Vagina (tissue), 2 donors: ENCODE results near the gene PPIA. TPM values are rescaled to one million over a fixed set of nuclear protein-coding genes. Genes with fewer than 3 reads are reported as not detected.
A peak's percentile ranks its signal among the peaks of the same experiment; 100 is the strongest.

ENCODE experiments used
- DNase-seq, 2 donors: peaks; one replicate each; pipeline ENCODE4 v3.0.0-alpha.2; 2017; ENCODE audit errors: extremely low spot score in 2 of 2
- H3K27ac ChIP-seq: fragments of 200-600 bp; sonication (generic); one replicate; pipeline ENCODE4 v1.5.1; 2019
- H3K27me3 ChIP-seq: fragments of 200-600 bp; sonication (generic); one replicate; pipeline ENCODE4 v1.5.1; 2019
- H3K36me3 ChIP-seq, 2 donors: fragments of 200-600 bp; sonication (generic); one replicate each; pipeline ENCODE4 v1.5.1; 2017 to 2019
- H3K4me1 ChIP-seq: fragments of 200-600 bp; sonication (generic); one replicate; pipeline ENCODE4 v1.5.1; 2019
- H3K4me3 ChIP-seq, 2 donors: fragments of 200-600 bp; sonication (generic); 1 replicate in 1 of 2; 2 replicates in 1 of 2; pipeline ENCODE4 v1.5.1; 2016 to 2019
- H3K9me3 ChIP-seq: fragments of 200-600 bp; sonication (generic); one replicate; pipeline ENCODE4 v1.5.1; 2019
- POLR2A ChIP-seq, 2 donors: fragments of 450-650 bp; IDR thresholded peaks; one replicate each; pipeline ENCODE4 v1.6.1; 2017; ENCODE audit warnings: antibody characterized with exemption in 2 of 2, mild to moderate bottlenecking in 2 of 2, moderate library complexity in 2 of 2
- POLR2AphosphoS5 ChIP-seq, 2 donors: sonication (generic); formaldehyde crosslinking; IDR thresholded peaks; one replicate each; pipeline ENCODE4 v1.9.0; 2017; ENCODE audit warnings: antibody characterized with exemption in 2 of 2, mild to moderate bottlenecking in 2 of 2, low read depth in 1 of 2; ENCODE audit not compliant: insufficient read depth in 1 of 2
- intact Hi-C: fragments of 100-400 bp; cut with DNase I; formaldehyde crosslinking; loops from one replicate; pipeline ENCODE4 v1.15.1; 2023
- total RNA-seq: library from RNA; depleted of rRNA; stranded (reverse); fragments of >200 nt; gene quantifications from one replicate; pipeline ENCODE4 v1.2.3, GENCODE V29; 2016
- TF ChIP-seq, protein P1 (sequence below), 3 experiments: fragments of 450-650 bp in 2 of 3; fragments of 200-600 bp in 1 of 3; sonication (generic) in 1 of 3; IDR thresholded peaks; one replicate each; pipeline ENCODE4 v1.5.1; 2017 to 2019; ENCODE audit warnings: antibody characterized with exemption in 3 of 3, mild to moderate bottlenecking in 2 of 3, moderate library complexity in 2 of 3

PPIA gene
- total RNA-seq, 1 donor from 2014 or later = 1,197 TPM

DNA sequence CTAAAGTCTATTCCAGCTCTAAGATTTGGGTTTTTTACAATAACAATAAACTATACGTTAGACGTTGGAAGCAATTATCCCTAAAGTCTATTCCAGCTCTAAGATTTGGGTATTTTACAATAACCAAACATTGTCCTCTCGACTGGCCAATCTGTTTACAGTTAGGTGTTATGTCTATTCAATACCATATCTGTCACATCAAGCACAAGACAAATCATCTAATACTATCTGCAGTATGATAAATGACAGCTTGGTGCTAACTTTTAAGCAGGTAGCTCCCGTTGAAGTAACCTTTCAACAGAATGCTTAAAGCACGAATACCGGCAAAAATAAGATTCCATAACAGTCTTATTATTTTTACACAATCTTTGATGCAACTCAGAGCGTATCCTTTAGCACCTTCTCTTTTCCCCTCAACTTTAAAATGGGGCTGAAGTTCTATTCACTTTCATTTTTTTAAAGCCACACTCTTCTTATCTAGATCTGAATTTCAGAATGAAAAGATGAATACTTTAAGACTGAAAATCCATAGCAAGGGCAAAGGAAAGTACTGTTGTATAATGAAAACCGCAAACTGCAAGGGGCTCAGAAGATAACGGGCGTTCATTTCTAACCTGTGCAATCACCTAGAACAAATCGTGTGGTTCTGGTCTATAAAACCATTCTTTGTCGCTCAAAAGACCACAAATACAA is 50.5 kb downstream of the PPIA start:
- H3K27me3 ChIP-seq = no peaks in the 10 kb centered on the region
- TF ChIP-seq, protein P1, sequence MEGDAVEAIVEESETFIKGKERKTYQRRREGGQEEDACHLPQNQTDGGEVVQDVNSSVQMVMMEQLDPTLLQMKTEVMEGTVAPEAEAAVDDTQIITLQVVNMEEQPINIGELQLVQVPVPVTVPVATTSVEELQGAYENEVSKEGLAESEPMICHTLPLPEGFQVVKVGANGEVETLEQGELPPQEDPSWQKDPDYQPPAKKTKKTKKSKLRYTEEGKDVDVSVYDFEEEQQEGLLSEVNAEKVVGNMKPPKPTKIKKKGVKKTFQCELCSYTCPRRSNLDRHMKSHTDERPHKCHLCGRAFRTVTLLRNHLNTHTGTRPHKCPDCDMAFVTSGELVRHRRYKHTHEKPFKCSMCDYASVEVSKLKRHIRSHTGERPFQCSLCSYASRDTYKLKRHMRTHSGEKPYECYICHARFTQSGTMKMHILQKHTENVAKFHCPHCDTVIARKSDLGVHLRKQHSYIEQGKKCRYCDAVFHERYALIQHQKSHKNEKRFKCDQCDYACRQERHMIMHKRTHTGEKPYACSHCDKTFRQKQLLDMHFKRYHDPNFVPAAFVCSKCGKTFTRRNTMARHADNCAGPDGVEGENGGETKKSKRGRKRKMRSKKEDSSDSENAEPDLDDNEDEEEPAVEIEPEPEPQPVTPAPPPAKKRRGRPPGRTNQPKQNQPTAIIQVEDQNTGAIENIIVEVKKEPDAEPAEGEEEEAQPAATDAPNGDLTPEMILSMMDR (IDR thresholded peaks at IDR 0.05) = no peak
- no peak for TF ChIP-seq POLR2AphosphoS5 (IDR thresholded peaks at IDR 0.05; ENCODE audit: insufficient read depth in 1 of 2, low read depth in 1 of 2)
- no peak for TF ChIP-seq POLR2A (IDR thresholded peaks at IDR 0.05)
- H3K4me1 ChIP-seq = peaks cover 35% of the 10 kb centered on the region
- H3K27ac ChIP-seq = peak overlapping the region; percentile 96
- DNase-seq = no peak
- peak overlapping the region; percentile 54 to 76 for H3K4me3 ChIP-seq
- H3K9me3 ChIP-seq = no peaks in the 10 kb centered on the region
- intact Hi-C loops = no loop called here
- no peaks in the 10 kb centered on the region for H3K36me3 ChIP-seq

DNA sequence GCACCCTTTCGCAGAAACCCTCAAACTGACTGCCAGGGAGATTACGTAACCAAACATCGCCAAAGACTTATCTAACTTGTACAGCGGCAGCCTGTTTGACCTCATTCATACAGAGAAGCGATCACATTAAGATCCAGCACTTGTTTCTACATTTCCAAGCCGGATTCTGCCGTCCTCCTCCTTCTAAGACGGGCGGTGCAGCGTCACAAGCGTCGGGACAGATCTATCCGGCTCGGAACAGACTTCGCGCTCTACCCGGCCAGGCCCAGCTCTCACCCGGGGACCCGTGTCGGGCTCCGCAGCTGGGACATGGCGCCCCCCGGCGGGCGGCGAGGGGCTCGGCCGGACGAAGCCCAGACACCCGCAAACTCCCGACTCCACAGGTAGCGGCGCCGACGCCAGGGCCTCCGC is 51.0 kb downstream of the PPIA start:
- H3K4me1 ChIP-seq = peaks cover 34% of the 10 kb centered on the region
- peak overlapping the region; percentile 54 to 76 for H3K4me3 ChIP-seq
- intact Hi-C loops = no loop called here
- H3K36me3 ChIP-seq = no peaks in the 10 kb centered on the region
- DNase-seq = peak in 1 of 2 donors; percentile 90
- H3K9me3 ChIP-seq = no peaks in the 10 kb centered on the region
- H3K27me3 ChIP-seq = no peaks in the 10 kb centered on the region
- TF ChIP-seq POLR2A (IDR thresholded peaks at IDR 0.05) = no peak
- TF ChIP-seq, protein P1 (IDR thresholded peaks at IDR 0.05) = peak; percentile 72 to 81 (median 72)
- H3K27ac ChIP-seq = peak overlapping the region; percentile 96

DNA sequence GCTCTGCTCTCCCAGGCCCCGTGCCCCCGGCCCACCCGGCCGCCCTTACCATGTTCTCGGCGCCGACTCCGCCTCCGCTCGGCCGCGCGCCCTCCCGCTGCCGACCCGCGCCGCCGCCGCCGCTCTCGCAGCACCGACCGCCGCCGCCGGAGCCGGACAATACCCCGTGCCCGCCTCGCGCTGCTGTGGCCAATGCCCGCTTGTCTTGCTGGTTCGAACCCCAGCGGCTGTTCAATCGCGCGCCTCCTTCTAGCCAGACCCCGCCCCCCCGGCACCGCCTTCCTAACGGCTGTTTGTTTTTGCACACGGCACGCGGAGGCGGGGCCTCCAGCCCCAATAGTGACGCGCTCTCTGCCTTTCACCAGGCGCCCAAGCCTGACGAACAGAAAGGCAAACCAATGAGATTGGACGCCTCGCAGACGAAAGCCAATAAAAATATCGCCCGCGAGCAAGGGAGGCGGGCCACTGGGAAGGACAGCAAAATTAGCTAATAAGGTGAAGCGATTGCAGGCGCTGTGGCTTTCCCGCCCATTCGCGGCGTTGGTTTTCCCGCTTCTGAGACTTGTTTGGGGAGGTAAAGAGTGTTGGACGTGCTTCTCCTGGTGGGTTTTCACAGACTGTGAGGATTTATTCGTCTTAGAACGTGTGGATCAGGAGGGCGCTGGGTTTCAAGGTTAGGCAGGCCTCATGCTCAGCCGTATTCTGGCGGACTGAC is 51.6 kb downstream of the PPIA start, which contains the start of gene H2AZ2:
Gene H2AZ2, minus strand, starts transcription at position 168 of the 715 bp plus-strand sequence. Its CDS starts 116 bp downstream, at position 52.
- Histone ChIP-seq H3K36me3 (no peaks in the 10 kb centered on the region), H3K27me3 (no peaks in the 10 kb centered on the region), H3K9me3 (no peaks in the 10 kb centered on the region), H3K4me1 (peaks cover 30% of the 10 kb centered on the region), H3K4me3 (peak within 1 kb of the TSS; percentile 54 to 76), H3K27ac (peak within 1 kb of the TSS; percentile 96)
- TF ChIP-seq, protein P1 (IDR thresholded peaks at IDR 0.05) = no peak
- TF ChIP-seq POLR2A (IDR thresholded peaks at IDR 0.05) = peak in 1 of 2 donors; percentile 86
- TF ChIP-seq POLR2AphosphoS5 (IDR thresholded peaks at IDR 0.05; ENCODE audit: insufficient read depth in 1 of 2, low read depth in 1 of 2) = peak; percentile 84 to 93
- intact Hi-C loops = loop anchor here (2.0 kb wide), 1 partner anchor 265 kb away; the partner anchor contains the start of gene TMED4
- DNase-seq = peak; percentile 99 to 100

DNA sequence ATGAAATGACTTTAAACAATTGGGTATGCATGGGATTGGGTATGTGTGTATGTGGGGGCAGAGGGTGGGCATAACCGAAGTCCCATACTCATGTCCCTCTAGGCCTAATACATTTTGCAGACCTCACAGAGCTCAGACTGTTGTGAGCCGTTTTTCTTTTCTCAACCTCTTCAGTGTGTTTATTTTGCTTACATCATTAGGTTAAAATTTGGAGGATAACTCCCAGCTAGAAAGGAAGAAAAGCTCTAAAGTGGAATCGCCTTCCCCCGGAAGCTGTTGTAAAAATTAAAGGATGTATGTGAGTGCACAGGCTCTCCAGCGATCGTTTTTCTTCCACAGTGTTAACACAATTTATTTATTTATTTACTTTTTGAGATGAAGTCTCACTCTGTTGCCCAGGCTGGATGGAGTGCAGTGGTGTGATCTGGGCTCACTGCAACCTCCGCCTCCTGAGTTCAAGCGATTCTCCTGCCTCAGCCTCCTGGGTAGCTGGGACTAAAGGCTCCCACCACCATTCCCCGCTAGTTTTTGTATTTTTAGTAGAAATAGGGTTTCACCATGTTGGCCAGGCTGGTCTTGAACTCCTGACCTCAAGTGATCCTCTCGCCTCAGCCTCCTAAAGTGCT is 52.9 kb downstream of the PPIA start:
- Histone ChIP-seq H3K9me3 (no peaks in the 10 kb centered on the region), H3K27me3 (no peaks in the 10 kb centered on the region), H3K27ac (no peak overlapping the region), H3K4me3 (peak overlapping the region in 1 of 2 donors; percentile 67), H3K36me3 (no peaks in the 10 kb centered on the region), H3K4me1 (peaks cover 25% of the 10 kb centered on the region)
- intact Hi-C loops = loop anchor here (2.0 kb wide), 1 partner anchor 267 kb away; the partner anchor contains the start of gene TMED4
- TF ChIP-seq POLR2A (IDR thresholded peaks at IDR 0.05) (no peak), POLR2AphosphoS5 (IDR thresholded peaks at IDR 0.05; ENCODE audit: insufficient read depth in 1 of 2, low read depth in 1 of 2) (no peak)
- TF ChIP-seq, protein P1 (IDR thresholded peaks at IDR 0.05) = no peak
- DNase-seq = no peak
